SK-N-SH (cell line): ENCODE results near the gene S100A7.

ENCODE experiments used
- EP300 ChIP-seq, 2 experiments: IDR thresholded peaks; 2 replicates each; pipeline versions ENCODE4 v1.4.0 to v1.6.1; 2012; ENCODE audit warnings: borderline replicate concordance in 1 of 2, low read depth in 1 of 2, low read length in 1 of 2
- SMC3 ChIP-seq: IDR thresholded peaks from 2 replicates; pipeline ENCODE4 v1.6.1; 2012; ENCODE audit warnings: low read depth, low read length, improper control_type of control experiment
- TF ChIP-seq, protein P1 (sequence below): fragments of 200-600 bp; sonication (generic); IDR thresholded peaks from 2 replicates; pipeline ENCODE4 v1.6.1; 2017; ENCODE audit warnings: antibody characterized with exemption, mild to moderate bottlenecking, moderate library complexity

DNA sequence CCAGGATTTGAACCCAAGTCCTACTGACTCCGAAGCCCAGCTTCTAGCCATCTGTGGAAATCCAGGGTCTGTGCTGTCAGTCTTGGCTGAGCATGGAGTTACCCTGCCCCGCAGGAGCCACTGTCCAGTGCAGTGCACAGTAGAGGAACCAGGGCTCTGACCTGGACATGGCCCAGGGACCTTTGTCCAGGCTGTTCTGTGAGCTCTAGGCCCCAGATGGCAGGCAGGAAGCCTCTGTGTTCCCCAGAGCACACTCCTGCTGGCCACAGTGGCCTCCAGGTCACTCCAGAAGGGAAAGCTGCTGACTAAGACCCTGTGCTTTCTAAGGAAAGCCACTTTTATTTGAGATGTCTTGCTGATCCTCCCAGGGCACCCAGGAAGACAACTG is 30.3 kb downstream of the S100A7 start:
- TF ChIP-seq, protein P1, sequence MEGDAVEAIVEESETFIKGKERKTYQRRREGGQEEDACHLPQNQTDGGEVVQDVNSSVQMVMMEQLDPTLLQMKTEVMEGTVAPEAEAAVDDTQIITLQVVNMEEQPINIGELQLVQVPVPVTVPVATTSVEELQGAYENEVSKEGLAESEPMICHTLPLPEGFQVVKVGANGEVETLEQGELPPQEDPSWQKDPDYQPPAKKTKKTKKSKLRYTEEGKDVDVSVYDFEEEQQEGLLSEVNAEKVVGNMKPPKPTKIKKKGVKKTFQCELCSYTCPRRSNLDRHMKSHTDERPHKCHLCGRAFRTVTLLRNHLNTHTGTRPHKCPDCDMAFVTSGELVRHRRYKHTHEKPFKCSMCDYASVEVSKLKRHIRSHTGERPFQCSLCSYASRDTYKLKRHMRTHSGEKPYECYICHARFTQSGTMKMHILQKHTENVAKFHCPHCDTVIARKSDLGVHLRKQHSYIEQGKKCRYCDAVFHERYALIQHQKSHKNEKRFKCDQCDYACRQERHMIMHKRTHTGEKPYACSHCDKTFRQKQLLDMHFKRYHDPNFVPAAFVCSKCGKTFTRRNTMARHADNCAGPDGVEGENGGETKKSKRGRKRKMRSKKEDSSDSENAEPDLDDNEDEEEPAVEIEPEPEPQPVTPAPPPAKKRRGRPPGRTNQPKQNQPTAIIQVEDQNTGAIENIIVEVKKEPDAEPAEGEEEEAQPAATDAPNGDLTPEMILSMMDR = no peak
- no peak for TF ChIP-seq EP300 (IDR thresholded peaks at IDR 0.05; ENCODE audit: borderline replicate concordance in 1 of 2, low read depth in 1 of 2, low read length in 1 of 2)
- no peak for TF ChIP-seq SMC3
